OCI-LY1 (cell line): ENCODE results near the gene ARHGEF17.
A peak's percentile ranks its signal among the peaks of the same experiment; 100 is the strongest.

Experiments used
- H2AFZ ChIP-seq: fragments of 200-600 bp; sonication (generic), shearing (Covaris generic); 2 replicates; pipeline ENCODE4 v1.6.0; 2014; ENCODE audit warnings: antibody characterized with exemption, mild to moderate bottlenecking, low read length
- H3F3A ChIP-seq: fragments of 200-600 bp; sonication (generic), shearing (Covaris generic); 2 replicates; pipeline ENCODE4 v1.6.0; 2014; ENCODE audit warnings: mild to moderate bottlenecking, antibody characterized with exemption, low read length, moderate library complexity; ENCODE audit not compliant: insufficient read depth
- H3K27ac ChIP-seq: fragments of 200-600 bp; sonication (generic); 2 replicates; pipeline ENCODE4 v1.5.1; 2014; ENCODE audit warnings: low read length, mixed run types, mild to moderate bottlenecking, low read depth; ENCODE audit not compliant: poor library complexity, severe bottlenecking
- H3K27me3 ChIP-seq: fragments of 200-600 bp; sonication (generic); 2 replicates; pipeline ENCODE4 v1.6.0; 2014; ENCODE audit warnings: antibody characterized with exemption, mild to moderate bottlenecking, low read length, moderate library complexity; ENCODE audit not compliant: insufficient read depth
- H3K36me3 ChIP-seq: fragments of 200-600 bp; sonication (generic); 2 replicates; pipeline ENCODE4 v1.6.1; 2014; ENCODE audit warnings: mild to moderate bottlenecking, antibody characterized with exemption, low read length, moderate library complexity, mixed read lengths; ENCODE audit not compliant: insufficient read depth
- H3K4me1 ChIP-seq: fragments of 200-600 bp; sonication (generic); 2 replicates; pipeline ENCODE4 v1.5.1; 2014; ENCODE audit warnings: mild to moderate bottlenecking, low read length, moderate library complexity; ENCODE audit not compliant: insufficient read depth, severe bottlenecking
- H3K4me2 ChIP-seq: fragments of 200-600 bp; sonication (generic), shearing (Covaris generic); 2 replicates; pipeline ENCODE4 v1.6.1; 2014; ENCODE audit warnings: low read length
- H3K4me3 ChIP-seq: fragments of 200-600 bp; sonication (generic); 2 replicates; pipeline ENCODE4 v1.5.1; 2014; ENCODE audit warnings: low read length, low read depth, mild to moderate bottlenecking, mixed read lengths; ENCODE audit not compliant: poor library complexity, severe bottlenecking
- H3K79me2 ChIP-seq: fragments of 200-600 bp; shearing (Covaris generic); 2 replicates; pipeline ENCODE4 v1.6.1; 2016; ENCODE audit warnings: mixed run types, low read length, mixed read lengths; ENCODE audit not compliant: insufficient read depth
- H3K9ac ChIP-seq: fragments of 200-600 bp; sonication (generic), shearing (Covaris generic); 2 replicates; pipeline ENCODE4 v1.6.1; 2014; ENCODE audit warnings: mild to moderate bottlenecking, low read length, mixed read lengths
- H3K9me2 ChIP-seq: fragments of 200-600 bp; sonication (generic), shearing (Covaris generic); 2 replicates; pipeline ENCODE4 v1.6.1; 2014; ENCODE audit warnings: low read depth, mild to moderate bottlenecking, low read length, mixed read lengths
- H3K9me3 ChIP-seq: fragments of 200-600 bp; shearing (Covaris generic); 2 replicates; pipeline ENCODE4 v1.6.1; 2014; ENCODE audit warnings: low read length, mixed read lengths
- H4K20me1 ChIP-seq: fragments of 200-600 bp; sonication (generic), shearing (Covaris generic); 2 replicates; pipeline ENCODE4 v1.6.0; 2016; ENCODE audit warnings: mild to moderate bottlenecking, low read length; ENCODE audit not compliant: insufficient read depth
- EZH2 ChIP-seq: fragments of 200-600 bp; sonication (generic), shearing (Covaris generic); IDR thresholded peaks from 2 replicates; pipeline ENCODE4 v1.8.0; 2017; ENCODE audit warnings: borderline replicate concordance, mixed run types, mild to moderate bottlenecking, antibody characterized with exemption, low read length, moderate library complexity, mixed read lengths
- TF ChIP-seq, protein P1 (sequence below): fragments of 200-600 bp; sonication (generic), shearing (Covaris generic); IDR thresholded peaks from 2 replicates; pipeline ENCODE4 v1.5.1; 2017; ENCODE audit warnings: mild to moderate bottlenecking, antibody characterized with exemption, low read length, moderate library complexity, mixed read lengths

Gene ARHGEF17

DNA sequence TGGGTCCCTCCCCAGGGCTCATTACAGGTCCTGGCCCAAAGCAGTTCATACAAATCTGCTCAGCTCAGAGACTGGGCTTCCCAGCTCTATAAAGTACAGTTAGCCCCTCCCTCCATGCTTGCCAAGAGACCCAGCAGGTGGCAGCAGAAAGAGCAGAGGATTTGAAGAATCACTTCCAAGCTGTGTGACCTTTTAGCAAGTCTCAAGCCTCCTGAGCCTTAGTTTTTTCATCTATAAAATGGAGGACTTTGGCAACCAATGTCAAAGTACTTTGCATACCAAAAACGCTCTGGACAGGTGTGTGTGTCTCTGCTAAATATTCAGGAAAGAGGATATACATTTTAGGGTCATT lies 94.7 kb downstream of the ARHGEF17 start:
- TF ChIP-seq EZH2: no peak
- TF ChIP-seq, protein P1, sequence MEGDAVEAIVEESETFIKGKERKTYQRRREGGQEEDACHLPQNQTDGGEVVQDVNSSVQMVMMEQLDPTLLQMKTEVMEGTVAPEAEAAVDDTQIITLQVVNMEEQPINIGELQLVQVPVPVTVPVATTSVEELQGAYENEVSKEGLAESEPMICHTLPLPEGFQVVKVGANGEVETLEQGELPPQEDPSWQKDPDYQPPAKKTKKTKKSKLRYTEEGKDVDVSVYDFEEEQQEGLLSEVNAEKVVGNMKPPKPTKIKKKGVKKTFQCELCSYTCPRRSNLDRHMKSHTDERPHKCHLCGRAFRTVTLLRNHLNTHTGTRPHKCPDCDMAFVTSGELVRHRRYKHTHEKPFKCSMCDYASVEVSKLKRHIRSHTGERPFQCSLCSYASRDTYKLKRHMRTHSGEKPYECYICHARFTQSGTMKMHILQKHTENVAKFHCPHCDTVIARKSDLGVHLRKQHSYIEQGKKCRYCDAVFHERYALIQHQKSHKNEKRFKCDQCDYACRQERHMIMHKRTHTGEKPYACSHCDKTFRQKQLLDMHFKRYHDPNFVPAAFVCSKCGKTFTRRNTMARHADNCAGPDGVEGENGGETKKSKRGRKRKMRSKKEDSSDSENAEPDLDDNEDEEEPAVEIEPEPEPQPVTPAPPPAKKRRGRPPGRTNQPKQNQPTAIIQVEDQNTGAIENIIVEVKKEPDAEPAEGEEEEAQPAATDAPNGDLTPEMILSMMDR: peak; percentile 57
- Histone ChIP-seq H3K9ac (no peak overlapping the region), H3K9me3 (no peaks in the 10 kb centered on the region)

DNA sequence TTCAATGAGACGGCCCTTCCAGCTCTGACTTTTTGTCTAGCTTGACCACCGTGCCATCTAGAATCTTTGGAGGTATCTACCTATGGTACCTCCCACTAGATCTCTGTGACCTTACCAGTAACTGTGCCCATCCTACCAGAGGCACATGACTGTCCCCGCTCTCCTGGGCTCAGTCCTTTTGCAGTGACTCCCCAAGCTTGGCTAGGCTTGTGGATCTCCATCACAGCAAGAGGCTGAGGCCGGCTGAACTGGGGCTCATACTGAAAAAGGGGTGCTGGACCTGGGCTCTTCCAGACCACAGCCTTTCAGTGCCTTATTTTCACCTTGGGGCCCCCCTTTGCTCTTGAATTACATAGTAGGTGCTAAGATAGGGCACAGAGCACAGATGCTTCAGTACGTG lies 95.5 kb downstream of the ARHGEF17 start:
- Histone ChIP-seq H3K36me3 (peaks cover 23% of the 10 kb centered on the region), H4K20me1 (no peaks in the 10 kb centered on the region), H3K9me3 (no peaks in the 10 kb centered on the region), H3K27me3 (no peaks in the 10 kb centered on the region), H2AFZ (no peak overlapping the region), H3K79me2 (no peaks in the 10 kb centered on the region), H3K9ac (no peak overlapping the region), H3K27ac (no peak overlapping the region), H3K9me2 (no peaks in the 10 kb centered on the region), H3F3A (no peaks in the 10 kb centered on the region), H3K4me2 (no peak overlapping the region), H3K4me1 (no peaks in the 10 kb centered on the region), H3K4me3 (no peak overlapping the region)
- TF ChIP-seq EZH2: no peak
- TF ChIP-seq, protein P1: no peak

More for the DNA sequence above, 94.7 kb downstream of the ARHGEF17 start:
- H3F3A ChIP-seq: no peaks in the 10 kb centered on the region
- H3K27ac ChIP-seq: no peak overlapping the region
- H4K20me1 ChIP-seq: no peaks in the 10 kb centered on the region
- H3K4me1 ChIP-seq: no peaks in the 10 kb centered on the region
- no peaks in the 10 kb centered on the region for H3K79me2 ChIP-seq
- H3K27me3 ChIP-seq: no peaks in the 10 kb centered on the region
- H3K4me3 ChIP-seq: no peak overlapping the region
- H3K4me2 ChIP-seq: no peak overlapping the region
- no peaks in the 10 kb centered on the region for H3K9me2 ChIP-seq
- peaks cover 17% of the 10 kb centered on the region; the same call in 1 of the 2 replicates for H3K36me3 ChIP-seq
- H2AFZ ChIP-seq: no peak overlapping the region

DNA sequence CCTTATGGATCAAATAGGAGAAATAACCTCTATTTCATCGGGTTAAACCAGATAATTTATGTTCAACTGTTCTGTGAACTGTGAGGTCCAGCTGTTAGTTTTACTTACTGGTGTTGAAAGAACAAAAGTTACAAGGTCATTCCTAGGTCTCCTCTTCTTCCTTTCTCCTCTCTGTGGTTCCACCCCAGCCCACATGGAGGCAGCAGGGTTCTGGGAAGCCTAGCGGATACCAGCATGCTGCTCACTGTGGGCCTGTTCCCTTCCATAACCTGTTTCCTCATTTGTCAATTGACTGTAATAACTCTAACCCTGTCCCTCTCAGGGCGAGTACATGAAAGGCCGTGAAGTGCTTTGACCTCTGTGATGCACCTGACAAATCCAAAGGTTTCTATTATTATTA lies 96.0 kb downstream of the ARHGEF17 start:
- H3K4me2 ChIP-seq: no peak overlapping the region
- H3K4me1 ChIP-seq: no peaks in the 10 kb centered on the region
- H2AFZ ChIP-seq: no peak overlapping the region
- H3K9me2 ChIP-seq: no peaks in the 10 kb centered on the region
- H3K9ac ChIP-seq: no peak overlapping the region
- H3K27me3 ChIP-seq: no peaks in the 10 kb centered on the region
- no peaks in the 10 kb centered on the region for H3K9me3 ChIP-seq
- peaks cover 28% of the 10 kb centered on the region for H3K36me3 ChIP-seq
- H3F3A ChIP-seq: no peaks in the 10 kb centered on the region
- TF ChIP-seq, protein P1: no peak
- TF ChIP-seq EZH2: no peak
- no peak overlapping the region for H3K27ac ChIP-seq
- no peaks in the 10 kb centered on the region for H4K20me1 ChIP-seq
- no peak overlapping the region for H3K4me3 ChIP-seq
- H3K79me2 ChIP-seq: no peaks in the 10 kb centered on the region
